Measurements from ENCODE around the gene PGBD5. TPM values are rescaled to one million over a fixed set of nuclear protein-coding genes. Genes with fewer than 3 reads are reported as not detected.

PGBD5 gene
- total and polyA plus RNA-seq, 2 of the 13 experiments (the other 11 are each of a cell fraction or from before 2014, with no cell fraction given) = 0.04 to 0.13 TPM

DNA sequence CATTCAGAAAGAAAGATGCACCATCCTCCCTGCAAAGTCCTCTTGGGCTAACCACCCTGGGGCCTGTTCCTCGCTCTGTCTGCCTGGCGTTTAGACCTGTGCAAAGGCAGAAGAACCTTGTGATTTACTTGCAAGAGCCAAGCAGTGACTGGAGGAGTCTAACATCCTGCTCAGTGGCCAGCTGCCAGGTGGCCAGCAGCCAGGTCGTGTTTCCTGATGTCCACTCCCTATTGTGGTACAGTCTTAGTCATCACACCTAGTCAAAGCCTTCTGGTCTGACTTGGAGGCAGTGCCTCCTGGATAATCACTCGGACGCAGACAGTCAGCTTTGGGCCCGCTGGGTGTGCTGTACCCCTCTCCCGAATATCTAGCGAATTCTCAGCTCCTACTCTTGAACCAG, 118.1 kb downstream of the PGBD5 start:
- WGBS (ENCODE audit: low lambda C conversion rate) = 27% methylated on average over 5 of the region's 8 CpGs
- 0 out of 2 replicates have a peak, but pooled peaks cover 5% of the 10 kb centered on the region for H3K4me1 ChIP-seq (ENCODE audit: insufficient read depth, low read length)
- H3K27me3 ChIP-seq (ENCODE audit: control insufficient read depth in 1 of 2, insufficient read depth in 2 of 2, low read length in 2 of 2) = peaks cover 2 to 14% of the 10 kb centered on the region in 2 experiments; a peak in 3 of 5 replicates
- H3K27ac ChIP-seq (ENCODE audit: extremely low read length, insufficient read depth, low read length) = no peak overlapping the region
- no peaks in the 10 kb centered on the region for H3K9me3 ChIP-seq (ENCODE audit: low read length)
- H3K79me2 ChIP-seq (ENCODE audit: insufficient read depth, low read length) = no peaks in the 10 kb centered on the region
- TF ChIP-seq, protein P1, sequence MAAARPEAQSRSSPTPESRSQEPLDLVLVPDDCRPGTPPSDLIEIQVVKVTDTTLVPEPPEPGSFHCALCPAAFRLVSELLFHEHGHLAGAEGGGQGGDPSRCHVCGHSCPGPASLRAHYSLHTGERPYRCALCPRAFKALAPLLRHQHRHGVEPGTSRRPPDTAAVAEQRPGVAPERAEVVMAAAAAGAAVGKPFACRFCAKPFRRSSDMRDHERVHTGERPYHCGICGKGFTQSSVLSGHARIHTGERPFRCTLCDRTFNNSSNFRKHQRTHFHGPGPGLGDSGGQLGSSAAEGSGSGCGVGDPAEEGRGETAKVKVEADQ (CRISPR knock-in tag; IDR thresholded peaks at IDR 0.05; ENCODE audit: borderline replicate concordance) = no peak
- TF ChIP-seq PAX8 (CRISPR knock-in tag; IDR thresholded peaks at IDR 0.05; ENCODE audit: borderline replicate concordance) = no peak
- TF ChIP-seq NCOA5 (CRISPR knock-in tag; IDR thresholded peaks at IDR 0.05) = no peak
- TF ChIP-seq, protein P2, sequence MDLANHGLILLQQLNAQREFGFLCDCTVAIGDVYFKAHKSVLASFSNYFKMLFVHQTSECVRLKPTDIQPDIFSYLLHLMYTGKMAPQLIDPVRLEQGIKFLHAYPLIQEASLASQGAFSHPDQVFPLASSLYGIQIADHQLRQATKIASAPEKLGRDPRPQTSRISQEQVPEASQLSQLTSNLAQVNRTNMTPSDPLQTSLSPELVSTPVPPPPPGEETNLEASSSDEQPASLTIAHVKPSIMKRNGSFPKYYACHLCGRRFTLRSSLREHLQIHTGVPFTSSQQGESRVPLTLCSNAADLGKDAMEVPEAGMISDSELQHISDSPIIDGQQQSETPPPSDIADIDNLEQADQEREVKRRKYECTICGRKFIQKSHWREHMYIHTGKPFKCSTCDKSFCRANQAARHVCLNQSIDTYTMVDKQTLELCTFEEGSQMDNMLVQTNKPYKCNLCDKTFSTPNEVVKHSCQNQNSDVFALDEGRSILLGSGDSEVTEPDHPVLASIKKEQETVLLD (CRISPR knock-in tag; IDR thresholded peaks at IDR 0.05; ENCODE audit: low read depth) = no peak
- TF ChIP-seq ELF4 (CRISPR knock-in tag; IDR thresholded peaks at IDR 0.05; ENCODE audit: borderline replicate concordance) = no peak
- TF ChIP-seq, protein P3, sequence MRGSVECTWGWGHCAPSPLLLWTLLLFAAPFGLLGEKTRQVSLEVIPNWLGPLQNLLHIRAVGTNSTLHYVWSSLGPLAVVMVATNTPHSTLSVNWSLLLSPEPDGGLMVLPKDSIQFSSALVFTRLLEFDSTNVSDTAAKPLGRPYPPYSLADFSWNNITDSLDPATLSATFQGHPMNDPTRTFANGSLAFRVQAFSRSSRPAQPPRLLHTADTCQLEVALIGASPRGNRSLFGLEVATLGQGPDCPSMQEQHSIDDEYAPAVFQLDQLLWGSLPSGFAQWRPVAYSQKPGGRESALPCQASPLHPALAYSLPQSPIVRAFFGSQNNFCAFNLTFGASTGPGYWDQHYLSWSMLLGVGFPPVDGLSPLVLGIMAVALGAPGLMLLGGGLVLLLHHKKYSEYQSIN (CRISPR knock-in tag; IDR thresholded peaks at IDR 0.05; ENCODE audit: borderline replicate concordance) = no peak
- TF ChIP-seq ZSCAN25 (CRISPR knock-in tag; IDR thresholded peaks at IDR 0.05) = no peak
- TF ChIP-seq NR1H2 (CRISPR knock-in tag; IDR thresholded peaks at IDR 0.05; ENCODE audit: borderline replicate concordance, low read depth) = no peak
- TF ChIP-seq PRMT3 (CRISPR knock-in tag; IDR thresholded peaks at IDR 0.05; ENCODE audit: borderline replicate concordance, low read depth) = no peak
- no peak for TF ChIP-seq ZFAT (CRISPR knock-in tag; conservative IDR thresholded peaks at IDR 0.05)
- no peak for TF ChIP-seq SOX6 (IDR thresholded peaks at IDR 0.05)
- TF ChIP-seq SOX6 (CRISPR knock-in tag; IDR thresholded peaks at IDR 0.05) = no peak
- TF ChIP-seq SUZ12 (IDR thresholded peaks at IDR 0.05; ENCODE audit: low read depth, low read length) = no peak
- TF ChIP-seq, protein P4, sequence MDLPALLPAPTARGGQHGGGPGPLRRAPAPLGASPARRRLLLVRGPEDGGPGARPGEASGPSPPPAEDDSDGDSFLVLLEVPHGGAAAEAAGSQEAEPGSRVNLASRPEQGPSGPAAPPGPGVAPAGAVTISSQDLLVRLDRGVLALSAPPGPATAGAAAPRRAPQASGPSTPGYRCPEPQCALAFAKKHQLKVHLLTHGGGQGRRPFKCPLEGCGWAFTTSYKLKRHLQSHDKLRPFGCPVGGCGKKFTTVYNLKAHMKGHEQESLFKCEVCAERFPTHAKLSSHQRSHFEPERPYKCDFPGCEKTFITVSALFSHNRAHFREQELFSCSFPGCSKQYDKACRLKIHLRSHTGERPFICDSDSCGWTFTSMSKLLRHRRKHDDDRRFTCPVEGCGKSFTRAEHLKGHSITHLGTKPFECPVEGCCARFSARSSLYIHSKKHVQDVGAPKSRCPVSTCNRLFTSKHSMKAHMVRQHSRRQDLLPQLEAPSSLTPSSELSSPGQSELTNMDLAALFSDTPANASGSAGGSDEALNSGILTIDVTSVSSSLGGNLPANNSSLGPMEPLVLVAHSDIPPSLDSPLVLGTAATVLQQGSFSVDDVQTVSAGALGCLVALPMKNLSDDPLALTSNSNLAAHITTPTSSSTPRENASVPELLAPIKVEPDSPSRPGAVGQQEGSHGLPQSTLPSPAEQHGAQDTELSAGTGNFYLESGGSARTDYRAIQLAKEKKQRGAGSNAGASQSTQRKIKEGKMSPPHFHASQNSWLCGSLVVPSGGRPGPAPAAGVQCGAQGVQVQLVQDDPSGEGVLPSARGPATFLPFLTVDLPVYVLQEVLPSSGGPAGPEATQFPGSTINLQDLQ (CRISPR knock-in tag; IDR thresholded peaks at IDR 0.05) = no peak
- intact Hi-C loops (cut with micrococcal nuclease; ENCODE audit: unreplicated experiment) (no loop called here), in situ Hi-C loops (cut with HindIII; ENCODE audit: extremely low pct_ligation_motif_present, low pct_unique_long_range_greater_than_20kb) (no loop called here)
- no TSS peak for BruUV-seq (replicated peaks)
- H3K4me3 ChIP-seq (replicated peaks in 1 of 3; ENCODE audit: insufficient read depth in 1 of 3, low read depth in 2 of 3, low read length in 3 of 3) = no peak overlapping the region
- no peaks in the 10 kb centered on the region for H3K36me3 ChIP-seq (replicated peaks in 1 of 2; ENCODE audit: control insufficient read depth in 1 of 2, insufficient read depth in 2 of 2, low read length in 2 of 2)
- ChIA-PET POLR2A (no interaction called here), CTCF (ENCODE audit: low intra/inter-chr PET ratio, low total read pairs) (no interaction called here)
- H4K20me1 ChIP-seq (ENCODE audit: insufficient read depth, low read length) = no peaks in the 10 kb centered on the region
- FAIRE-seq (no peak), DNase-seq (ENCODE audit: low spot score) (no peak), ATAC-seq (no peak)
- H2AFZ ChIP-seq (ENCODE audit: low read length) = no peak overlapping the region
- H3K9ac ChIP-seq (ENCODE audit: insufficient read depth, low read depth, low read length) = no peak overlapping the region
- H3K4me2 ChIP-seq (ENCODE audit: low read depth, low read length) = no peak overlapping the region
